CD4-positive, alpha-beta memory T cell (primary cell): ENCODE data around the gene TCF7. TPM values are rescaled to one million over a fixed set of nuclear protein-coding genes. Genes with fewer than 3 reads are reported as not detected.

Experiments used
- CTCF ChIA-PET: fragments of 350-600 bp; sonication (Branson Sonifier 250); formaldehyde crosslinking; loops from one replicate; lab custom pipeline; 2021; ENCODE audit warnings: inconsistent platforms; ENCODE audit not compliant: partially characterized antibody; lab: Charles Lee
- POLR2A ChIA-PET: fragments of 350-600 bp; sonication (Branson Sonifier 250); formaldehyde crosslinking; loops from one replicate; lab custom pipeline; 2021; ENCODE audit not compliant: partially characterized antibody; lab: Charles Lee
- DNase-seq, 5 donors: peaks; one replicate each; pipeline versions ENCODE4 v3.0.0 to v3.0.0-alpha.2; 2020 to 2022; ENCODE audit warnings: mixed read lengths in 1 of 5
- H3K27ac ChIP-seq: one replicate; pipeline ENCODE4 v1.7.0; 2013; ENCODE audit warnings: low read depth, low read length
- H3K27me3 ChIP-seq: 2 replicates; pipeline ENCODE4 v1.7.0; 2013; ENCODE audit warnings: mild to moderate bottlenecking, low read length, moderate library complexity; ENCODE audit not compliant: insufficient read depth
- H3K36me3 ChIP-seq: 2 replicates; pipeline ENCODE4 v1.7.0; 2013; ENCODE audit warnings: mild to moderate bottlenecking, low read length, moderate library complexity; ENCODE audit not compliant: insufficient read depth
- H3K4me1 ChIP-seq: 2 replicates; pipeline ENCODE4 v1.7.0; 2013; ENCODE audit warnings: mild to moderate bottlenecking, low read length, moderate library complexity; ENCODE audit not compliant: insufficient read depth
- H3K4me3 ChIP-seq, 2 donors: one replicate each; pipeline ENCODE4 v1.7.0; 2013; ENCODE audit warnings: low read length in 2 of 2, mild to moderate bottlenecking in 1 of 2
- H3K9me3 ChIP-seq, 2 donors: one replicate each; pipeline ENCODE4 v1.7.0; 2013; ENCODE audit warnings: low read length in 2 of 2, control low read depth in 1 of 2; ENCODE audit not compliant: control insufficient read depth in 1 of 2
- H3K27ac Mint-ChIP-seq, 7 donors: one replicate each; pipeline ENCODE4 v1.8.0; 2020 to 2021; ENCODE audit warnings: mixed read lengths in 7 of 7, mild to moderate bottlenecking in 6 of 7, inconsistent platforms in 3 of 7, moderate library complexity in 3 of 7
- H3K27me3 Mint-ChIP-seq, 2 donors: one replicate each; pipeline ENCODE4 v1.8.0; 2020 to 2021; ENCODE audit warnings: mixed read lengths in 2 of 2
- H3K36me3 Mint-ChIP-seq, 2 donors: one replicate each; pipeline ENCODE4 v1.8.0; 2020 to 2021; ENCODE audit warnings: mixed read lengths in 2 of 2, inconsistent platforms in 1 of 2, mild to moderate bottlenecking in 1 of 2
- H3K4me1 Mint-ChIP-seq, 4 donors: one replicate each; pipeline ENCODE4 v1.8.0; 2020 to 2021; ENCODE audit warnings: mixed read lengths in 4 of 4, mild to moderate bottlenecking in 1 of 4
- H3K4me3 Mint-ChIP-seq, 8 donors: one replicate each; pipeline ENCODE4 v1.8.0; 2020 to 2021; ENCODE audit warnings: mixed read lengths in 8 of 8, mild to moderate bottlenecking in 7 of 8, moderate library complexity in 6 of 8, inconsistent platforms in 3 of 8
- H3K9me3 Mint-ChIP-seq, 8 donors: one replicate each; pipeline ENCODE4 v1.8.0; 2020 to 2021; ENCODE audit warnings: mixed read lengths in 8 of 8, mild to moderate bottlenecking in 5 of 8, inconsistent platforms in 3 of 8, moderate library complexity in 1 of 8
- intact Hi-C: fragments of 100-400 bp; cut with micrococcal nuclease; formaldehyde crosslinking; loops from one replicate; pipeline ENCODE4 v1.15.1; 2023
- polyA plus RNA-seq, 2 donors: library from polyadenylated mRNA; unstranded; fragments of 300-500 nt; fragmentation: Illumina TruSeq; gene quantifications; one replicate each; pipeline ENCODE4 v1.2.3, GENCODE V29; 2021
- total RNA-seq, 2 experiments: library from RNA; stranded (reverse); gene quantifications; one replicate each; pipeline ENCODE4 v1.2.3, GENCODE V29; 2021

TCF7 gene
- total and polyA plus RNA-seq, 4 experiments from 2014 or later = 102 to 841 (median 622) TPM

DNA sequence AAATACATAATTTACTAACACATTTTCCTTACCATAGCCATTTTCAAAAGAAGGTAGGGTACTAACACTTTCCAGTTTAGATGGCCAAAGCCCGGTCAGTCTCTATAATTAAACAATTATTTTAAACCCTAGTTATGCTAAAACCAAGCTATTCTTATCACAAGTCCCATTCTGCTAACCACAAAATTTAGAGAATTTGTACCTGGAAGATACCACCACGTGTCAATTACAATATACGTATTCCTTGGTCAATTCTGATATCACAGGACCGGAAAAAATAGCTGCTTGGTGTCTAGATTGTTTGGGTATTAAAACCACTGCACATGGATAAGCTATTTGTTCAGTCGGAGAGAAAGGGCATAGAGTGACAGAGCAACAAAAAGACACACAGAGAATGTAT, 81.2 kb downstream of the TCF7 start:
- no peaks in the 10 kb centered on the region for H3K9me3 Mint-ChIP-seq
- H3K36me3 ChIP-seq = peaks cover 36% of the 10 kb centered on the region
- H3K4me3 ChIP-seq = no peak overlapping the region
- no peaks in the 10 kb centered on the region for H3K27me3 Mint-ChIP-seq
- no peak overlapping the region for H3K27ac ChIP-seq
- ChIA-PET POLR2A (interaction anchor here (0.6 kb wide), 1 partner anchor 31 kb away, joined by 4 read pairs; no protein-coding TSS in a partner anchor), CTCF (interaction anchor here (0.6 to 1.4 kb wide), 2 partner anchors 9 to 11 kb away, joined by 3 read pairs; no protein-coding TSS in a partner anchor)
- H3K27me3 ChIP-seq = no peaks in the 10 kb centered on the region
- H3K36me3 Mint-ChIP-seq = peaks cover 44 to 53% of the 10 kb centered on the region in 2 donors
- no peaks in the 10 kb centered on the region for H3K4me1 ChIP-seq
- intact Hi-C loops = no loop called here
- no peak for DNase-seq
- H3K9me3 ChIP-seq = no peaks in the 10 kb centered on the region
- H3K27ac Mint-ChIP-seq = no peak overlapping the region
- no peak overlapping the region for H3K4me3 Mint-ChIP-seq
- H3K4me1 Mint-ChIP-seq = peaks cover 0 to 4% (median 1%) of the 10 kb centered on the region in 4 donors

Other genes with a start within 250 kb of the TCF7 start
- 10 to 100 TPM; 13.3 to 16.0 TPM for gene C5orf15, start 146.1 kb upstream of the TCF7 start, total RNA-seq
- 10 to 100 TPM; 28.5 to 28.8 TPM for gene C5orf15, start 146.1 kb upstream of the TCF7 start, polyA plus RNA-seq
- gene VDAC1, start 109.7 kb upstream of the TCF7 start, total RNA-seq = 10 to 100 TPM; 45.1 to 46.4 TPM
- gene VDAC1, start 109.7 kb upstream of the TCF7 start, polyA plus RNA-seq = 100 to 1,000 TPM; 100 to 103 TPM
- 100 to 1,000 TPM; 234 to 246 TPM for gene SKP1, start 62.3 kb downstream of the TCF7 start, total RNA-seq
- 1,000 to 10,000 TPM; 1,076 to 1,639 TPM for gene SKP1, start 62.3 kb downstream of the TCF7 start, polyA plus RNA-seq
- 100 to 1,000 TPM; 106 to 108 TPM for gene PPP2CA, start 111.4 kb downstream of the TCF7 start, total RNA-seq
- gene PPP2CA, start 111.4 kb downstream of the TCF7 start, polyA plus RNA-seq = 100 to 1,000 TPM; 209 to 258 TPM